ENCODE measurements around the gene TMEM178B.

DNA sequence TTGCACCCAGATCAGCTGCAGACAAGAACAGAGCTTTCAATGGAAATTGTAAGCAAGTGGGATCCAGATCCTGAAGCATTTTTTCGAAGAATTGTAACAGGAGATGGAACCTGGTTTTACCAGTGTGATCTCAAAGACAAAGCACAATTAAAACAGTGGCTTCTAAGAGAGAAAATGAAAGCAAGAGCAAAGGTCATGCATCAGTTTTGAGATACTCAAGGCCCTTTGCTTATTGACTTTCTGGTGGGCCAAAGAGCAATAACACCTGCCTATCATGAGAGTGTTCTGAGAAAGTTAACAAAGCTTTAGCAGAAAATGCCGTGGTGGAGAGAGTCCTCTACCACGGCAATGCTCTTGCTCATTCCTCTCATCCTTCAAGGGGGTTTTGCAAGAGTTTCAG lies 194.8 kb downstream of the TMEM178B start:
- TF ChIP-seq POLR2A (IDR thresholded peaks at IDR 0.05; ENCODE audit: low read length) (no peak), GATA1 (IDR thresholded peaks at IDR 0.05; ENCODE audit: low read depth, low read length) (no peak)
